Calu3 (cell line): Measurements from ENCODE around the gene LYPLA2. TPM values are rescaled to one million over a fixed set of nuclear protein-coding genes. Genes with fewer than 3 reads are reported as not detected.

Source experiments
- BruUV-seq: library from RNA; stranded (reverse); fragments of 400-500 nt; replicated peaks from 2 replicates; lab custom pipeline; 2021; lab: Mats Ljungman, UMichigan
- CTCF ChIA-PET: fragments of 300-600 bp; sonication (Branson Sonifier 250); formaldehyde crosslinking; loops from one replicate; lab custom pipeline; 2022; ENCODE audit warnings: antibody characterized with exemption; lab: Charles Lee
- DNase-seq: peaks from one replicate; pipeline ENCODE4 v3.0.0; 2022
- H3K27ac Mint-ChIP-seq: one replicate; pipeline ENCODE4 v1.8.0; 2022; ENCODE audit warnings: mixed read lengths; ENCODE audit not compliant: unreplicated experiment
- H3K27me3 Mint-ChIP-seq: one replicate; pipeline ENCODE4 v1.8.0; 2022; ENCODE audit warnings: mixed read lengths; ENCODE audit not compliant: unreplicated experiment
- H3K36me3 Mint-ChIP-seq: one replicate; pipeline ENCODE4 v1.8.0; 2022; ENCODE audit warnings: mild to moderate bottlenecking, moderate library complexity, mixed read lengths; ENCODE audit not compliant: insufficient read depth, unreplicated experiment
- H3K4me1 Mint-ChIP-seq: one replicate; pipeline ENCODE4 v1.8.0; 2022; ENCODE audit warnings: mild to moderate bottlenecking, low read depth, mixed read lengths; ENCODE audit not compliant: unreplicated experiment
- H3K4me3 Mint-ChIP-seq: one replicate; pipeline ENCODE4 v1.8.0; 2022; ENCODE audit warnings: mild to moderate bottlenecking, low read depth, moderate library complexity, mixed read lengths; ENCODE audit not compliant: unreplicated experiment
- H3K9me3 Mint-ChIP-seq: one replicate; pipeline ENCODE4 v1.8.0; 2022; ENCODE audit warnings: low read depth, mixed read lengths; ENCODE audit not compliant: unreplicated experiment
- intact Hi-C: fragments of 100-400 bp; cut with micrococcal nuclease; formaldehyde crosslinking; loops from one replicate; pipeline ENCODE4 v1.10.0; 2022; ENCODE audit not compliant: unreplicated experiment
- total RNA-seq: library from RNA; stranded (reverse); gene quantifications from 2 replicates; pipeline ENCODE4 v1.2.3, GENCODE V29; 2022
- TF ChIP-seq, protein P1 (sequence below): fragments of 200-600 bp; IDR thresholded peaks from one replicate; pipeline ENCODE4 v1.8.0; 2022; ENCODE audit warnings: antibody characterized with exemption; ENCODE audit not compliant: unreplicated experiment

LYPLA2 gene
- total RNA-seq, 1 experiment from 2014 or later: 52.0 TPM

DNA sequence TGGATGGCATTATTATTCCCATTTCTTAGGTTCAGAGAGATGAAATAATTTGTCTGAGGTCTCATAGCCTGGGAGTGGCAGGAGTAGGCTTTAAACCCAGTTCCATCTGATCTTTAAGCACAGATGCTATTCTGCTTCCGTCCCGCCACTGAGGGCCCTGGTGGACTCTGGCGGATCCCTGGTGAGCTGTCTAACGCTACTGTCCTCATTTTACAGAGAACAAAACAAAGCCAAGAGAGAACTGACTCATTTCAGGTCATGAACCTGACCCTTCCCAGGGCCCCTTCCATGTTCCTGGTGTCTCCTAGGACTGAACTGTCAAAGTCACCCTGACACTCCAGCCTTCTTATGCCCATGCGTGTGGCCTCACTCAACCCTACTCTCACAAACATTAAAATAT lies 12.7 kb downstream of the LYPLA2 start:
- H3K36me3 Mint-ChIP-seq: peaks cover 32% of the 10 kb centered on the region
- intact Hi-C loops: loop anchor here (10.0 kb wide), 1 partner anchor 341 kb away; the partner anchor contains the start of gene IL22RA1
- no peak overlapping the region for H3K4me3 Mint-ChIP-seq
- DNase-seq: no peak
- H3K9me3 Mint-ChIP-seq: no peaks in the 10 kb centered on the region
- TF ChIP-seq, protein P1, sequence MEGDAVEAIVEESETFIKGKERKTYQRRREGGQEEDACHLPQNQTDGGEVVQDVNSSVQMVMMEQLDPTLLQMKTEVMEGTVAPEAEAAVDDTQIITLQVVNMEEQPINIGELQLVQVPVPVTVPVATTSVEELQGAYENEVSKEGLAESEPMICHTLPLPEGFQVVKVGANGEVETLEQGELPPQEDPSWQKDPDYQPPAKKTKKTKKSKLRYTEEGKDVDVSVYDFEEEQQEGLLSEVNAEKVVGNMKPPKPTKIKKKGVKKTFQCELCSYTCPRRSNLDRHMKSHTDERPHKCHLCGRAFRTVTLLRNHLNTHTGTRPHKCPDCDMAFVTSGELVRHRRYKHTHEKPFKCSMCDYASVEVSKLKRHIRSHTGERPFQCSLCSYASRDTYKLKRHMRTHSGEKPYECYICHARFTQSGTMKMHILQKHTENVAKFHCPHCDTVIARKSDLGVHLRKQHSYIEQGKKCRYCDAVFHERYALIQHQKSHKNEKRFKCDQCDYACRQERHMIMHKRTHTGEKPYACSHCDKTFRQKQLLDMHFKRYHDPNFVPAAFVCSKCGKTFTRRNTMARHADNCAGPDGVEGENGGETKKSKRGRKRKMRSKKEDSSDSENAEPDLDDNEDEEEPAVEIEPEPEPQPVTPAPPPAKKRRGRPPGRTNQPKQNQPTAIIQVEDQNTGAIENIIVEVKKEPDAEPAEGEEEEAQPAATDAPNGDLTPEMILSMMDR: no peak
- no peaks in the 10 kb centered on the region for H3K27me3 Mint-ChIP-seq
- CTCF ChIA-PET: interaction anchor here (1.3 kb wide), 1 partner anchor 26 kb away, joined by 5 read pairs; the partner anchor contains the start of gene PITHD1
- no peaks in the 10 kb centered on the region for H3K4me1 Mint-ChIP-seq
- no TSS peak for BruUV-seq
- H3K27ac Mint-ChIP-seq: no peak overlapping the region

GRCh38 chr1:23804183-23804835 lies 13.4 kb downstream of the LYPLA2 start:
- Mint-ChIP-seq H3K9me3 (no peaks in the 10 kb centered on the region), H3K4me1 (no peaks in the 10 kb centered on the region), H3K36me3 (peaks cover 26% of the 10 kb centered on the region), H3K27ac (no peak overlapping the region), H3K27me3 (no peaks in the 10 kb centered on the region), H3K4me3 (no peak overlapping the region)
- CTCF ChIA-PET: no interaction called here
- intact Hi-C loops: loop anchor here (10.0 kb wide), 1 partner anchor 340 kb away; the partner anchor contains the start of gene IL22RA1
- no peak for DNase-seq
- BruUV-seq: no TSS peak
- TF ChIP-seq, protein P1: no peak

- CTCF ChIA-PET: interaction anchor here (0.9 kb wide), 1 partner anchor 9 kb away, joined by 4 read pairs; no protein-coding TSS in a partner anchor
- H3K27ac Mint-ChIP-seq: no peak overlapping the region
- H3K9me3 Mint-ChIP-seq: no peaks in the 10 kb centered on the region
- no TSS peak for BruUV-seq
- no peak overlapping the region for H3K4me3 Mint-ChIP-seq
- H3K4me1 Mint-ChIP-seq: no peaks in the 10 kb centered on the region
- intact Hi-C loops: loop anchor here (10.0 kb wide), 1 partner anchor 340 kb away; the partner anchor contains the start of gene IL22RA1
- DNase-seq: no peak
- H3K27me3 Mint-ChIP-seq: no peaks in the 10 kb centered on the region
- H3K36me3 Mint-ChIP-seq: peaks cover 19% of the 10 kb centered on the region
- TF ChIP-seq, protein P1: no peak
Measured at GRCh38 chr1:23805025-23805424, 14.1 kb downstream of the LYPLA2 start.

DNA sequence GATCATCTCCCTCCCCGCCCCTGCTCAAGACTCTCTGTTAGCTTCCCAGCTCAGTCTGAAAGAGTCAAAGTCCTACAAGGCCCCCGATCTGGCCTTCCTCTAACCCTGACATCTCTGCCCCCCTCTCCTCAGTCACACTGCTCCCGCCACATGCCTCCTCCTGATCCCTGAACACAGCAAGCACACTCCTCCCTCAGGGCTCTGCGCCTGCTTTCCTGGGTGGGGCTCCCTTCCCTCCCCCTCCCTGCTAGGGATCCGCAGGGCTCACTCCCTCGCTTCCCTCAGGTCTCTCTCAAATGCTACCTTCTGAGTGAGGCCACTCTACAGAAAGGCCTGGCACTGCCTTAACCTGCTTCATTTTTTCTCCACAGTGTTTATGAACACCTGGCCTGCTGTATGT lies 15.3 kb downstream of the LYPLA2 start:
- TF ChIP-seq, protein P1: no peak
- Mint-ChIP-seq H3K27ac (no peak overlapping the region), H3K4me3 (no peak overlapping the region), H3K27me3 (no peaks in the 10 kb centered on the region), H3K36me3 (peaks cover 7% of the 10 kb centered on the region), H3K4me1 (no peaks in the 10 kb centered on the region), H3K9me3 (no peaks in the 10 kb centered on the region)
- DNase-seq: no peak
- intact Hi-C loops: loop anchor here (10.0 kb wide), 1 partner anchor 339 kb away; the partner anchor contains the start of gene IL22RA1
- CTCF ChIA-PET: no interaction called here
- no TSS peak for BruUV-seq
